K562 (cell line): Measurements from ENCODE around the gene TTC27. TPM values are rescaled to one million over a fixed set of nuclear protein-coding genes. Genes with fewer than 3 reads are reported as not detected.

Source experiments
- CBX2 ChIP-seq: fragments of 200-600 bp; sonication (generic); IDR thresholded peaks from one replicate; pipeline ENCODE4 v1.6.1; 2012; ENCODE audit warnings: mild to moderate bottlenecking, low read length, inconsistent platforms; ENCODE audit not compliant: insufficient read depth, poor library complexity, severe bottlenecking
- CCNT2 ChIP-seq: IDR thresholded peaks from 2 replicates; pipeline ENCODE4 v1.6.1; 2011; ENCODE audit warnings: borderline replicate concordance, low read depth, mild to moderate bottlenecking, moderate library complexity, mixed read lengths, low read length; ENCODE audit not compliant: insufficient read length; ENCODE audit errors: extremely low read depth
- CEBPG ChIP-seq, 3 experiments: fragments of 200-800 bp in 1 of 3; sonication (Bioruptor generic) in 1 of 3; sonication (generic) in 1 of 3; formaldehyde crosslinking in 1 of 3; IDR thresholded peaks in 2 of 3; conservative IDR thresholded peaks in 1 of 3; 2 replicates each; pipeline versions ENCODE4 v1.6.1 to v1.8.0; 2016 to 2022; ENCODE audit warnings: missing compliant biosample characterization in 2 of 3, missing genetic modification characterization in 2 of 3, mild to moderate bottlenecking in 1 of 3, missing genetic modification reagents in 1 of 3
- EGR1 ChIP-seq: fragments of 450-650 bp; conservative IDR thresholded peaks from 2 replicates; pipeline ENCODE4 v1.6.1; 2017; ENCODE audit warnings: mild to moderate bottlenecking
- ILF3 ChIP-seq: fragments of 450-650 bp; IDR thresholded peaks from 2 replicates; pipeline ENCODE4 v1.6.1; 2018; ENCODE audit warnings: antibody characterized with exemption, mild to moderate bottlenecking, moderate library complexity, borderline replicate concordance
- NCOR1 ChIP-seq: fragments of 450-650 bp; IDR thresholded peaks from 2 replicates; pipeline ENCODE4 v1.6.1; 2016; ENCODE audit warnings: mild to moderate bottlenecking, moderate library complexity
- NFE2L1 ChIP-seq: fragments of 450-650 bp; IDR thresholded peaks from 2 replicates; pipeline ENCODE4 v1.6.1; 2016; ENCODE audit warnings: missing genetic modification characterization, low read depth, mild to moderate bottlenecking, missing compliant biosample characterization, moderate library complexity, borderline replicate concordance
- PHB2 ChIP-seq: fragments of 450-650 bp; IDR thresholded peaks from 2 replicates; pipeline ENCODE4 v1.6.1; 2017; ENCODE audit warnings: low read depth
- POLR2A ChIP-seq: fragments of 450-650 bp; conservative IDR thresholded peaks from 2 replicates; pipeline ENCODE4 v1.6.1; 2016
- PRMT5 ChIP-seq: sonication (generic); formaldehyde crosslinking; IDR thresholded peaks from 2 replicates; pipeline ENCODE4 v1.5.0; 2020; ENCODE audit warnings: missing genetic modification reagents
- SOX6 ChIP-seq: fragments of 450-650 bp; IDR thresholded peaks from 2 replicates; pipeline ENCODE4 v1.6.1; 2014; ENCODE audit warnings: mild to moderate bottlenecking
- SREBF1 ChIP-seq: fragments of 150-350 bp; IDR thresholded peaks from 2 replicates; pipeline ENCODE4 v1.6.1; 2014; ENCODE audit warnings: antibody characterized with exemption, low read depth, low read length, borderline replicate concordance
- TEAD2 ChIP-seq: fragments of 450-650 bp; IDR thresholded peaks from 2 replicates; pipeline ENCODE4 v1.6.1; 2016; ENCODE audit warnings: missing genetic modification characterization, control low read depth, missing compliant biosample characterization
- ZKSCAN1 ChIP-seq: fragments of 150-350 bp; IDR thresholded peaks from 2 replicates; pipeline ENCODE4 v1.6.1; 2016; ENCODE audit warnings: low read depth, low read length
- ZNF197 ChIP-seq: fragments of 200-800 bp; sonication (Bioruptor generic); IDR thresholded peaks from 2 replicates; pipeline ENCODE4 v1.6.1; 2016; ENCODE audit warnings: low read depth, missing genetic modification characterization, missing compliant biosample characterization
- ZNF324 ChIP-seq: fragments of 250-450 bp; sonication (Bioruptor Pico); IDR thresholded peaks from 2 replicates; pipeline ENCODE4 v1.4.0; 2020; ENCODE audit warnings: mild to moderate bottlenecking
- ZSCAN32 ChIP-seq: fragments of 450-650 bp; formaldehyde crosslinking; IDR thresholded peaks from 2 replicates; pipeline ENCODE4 v1.4.0; 2020; ENCODE audit warnings: mild to moderate bottlenecking, moderate library complexity
- polyA plus RNA-seq, 8 experiments: library from polyadenylated mRNA; depleted of rRNA in 4 of 8; stranded (reverse) in 5 of 8; unstranded in 3 of 8; fragments of >200 nt; fragmentation: Nextera tagmentation in 2 of 8; fragmentation: Illumina TruSeq in 1 of 8; extraction: Ambion mirVana in 2 of 8; extraction: Trizol in 1 of 8; gene quantifications; 2 replicates each; pipeline versions ENCODE4 v1.2.1 to v1.2.3, GENCODE V29; 2011 to 2014; ENCODE audit warnings: inconsistent platforms in 1 of 8, missing spikeins in 1 of 8
- total RNA-seq, 7 experiments: library from RNA; depleted of rRNA in 6 of 7; stranded (reverse); fragments of >200 nt in 6 of 7; fragmentation: Illumina TruSeq in 2 of 7; extraction: Trizol in 2 of 7; gene quantifications; 2 replicates each; pipeline versions ENCODE4 v1.2.1 to v1.2.3, GENCODE V29; 2011 to 2021; ENCODE audit warnings: low replicate concordance in 1 of 7
- TF ChIP-seq, protein P1 (sequence below), 2 experiments: fragments of 150-350 bp in 1 of 2; IDR thresholded peaks; 2 replicates each; pipeline ENCODE4 v1.6.1; 2012 to 2016; ENCODE audit warnings: low read depth in 2 of 2, low read length in 2 of 2, mild to moderate bottlenecking in 1 of 2, moderate library complexity in 1 of 2
- TF ChIP-seq, protein P2 (sequence below): fragments of 250-450 bp; sonication (Bioruptor Pico); IDR thresholded peaks from 2 replicates; pipeline ENCODE4 v1.5.1; 2021; ENCODE audit warnings: mild to moderate bottlenecking
- TF ChIP-seq, protein P3 (sequence below): fragments of 250-450 bp; sonication (Bioruptor Pico); IDR thresholded peaks from 2 replicates; pipeline ENCODE4 v1.4.0; 2020; ENCODE audit warnings: borderline replicate concordance

TTC27 gene
- total and polyA plus RNA-seq, 9 of the 15 experiments (the other 6 are each of a cell fraction or from before 2014, with no cell fraction given): 44.3 to 93.4 (median 57.3) TPM

DNA sequence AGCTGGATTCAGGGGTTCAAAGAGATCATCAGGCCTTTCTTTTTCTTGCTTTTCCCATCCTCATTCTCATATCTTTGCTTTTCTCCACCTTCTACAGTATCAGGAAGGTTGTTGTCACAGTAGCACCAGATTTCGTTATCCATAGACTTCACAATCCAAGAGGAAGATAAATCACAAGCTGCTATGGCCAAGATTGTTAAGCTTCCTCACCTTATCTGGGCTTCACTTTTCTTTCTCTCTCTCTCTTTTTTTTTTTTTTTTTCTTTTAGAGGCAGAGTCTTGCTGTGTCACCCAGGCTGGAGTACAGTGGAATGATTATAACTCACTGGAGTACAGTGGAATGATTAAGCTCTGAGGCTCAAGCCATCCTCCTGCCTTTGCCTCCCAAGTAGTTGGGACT is 93.5 kb downstream of the TTC27 start (continued):
- TF ChIP-seq, protein P1, sequence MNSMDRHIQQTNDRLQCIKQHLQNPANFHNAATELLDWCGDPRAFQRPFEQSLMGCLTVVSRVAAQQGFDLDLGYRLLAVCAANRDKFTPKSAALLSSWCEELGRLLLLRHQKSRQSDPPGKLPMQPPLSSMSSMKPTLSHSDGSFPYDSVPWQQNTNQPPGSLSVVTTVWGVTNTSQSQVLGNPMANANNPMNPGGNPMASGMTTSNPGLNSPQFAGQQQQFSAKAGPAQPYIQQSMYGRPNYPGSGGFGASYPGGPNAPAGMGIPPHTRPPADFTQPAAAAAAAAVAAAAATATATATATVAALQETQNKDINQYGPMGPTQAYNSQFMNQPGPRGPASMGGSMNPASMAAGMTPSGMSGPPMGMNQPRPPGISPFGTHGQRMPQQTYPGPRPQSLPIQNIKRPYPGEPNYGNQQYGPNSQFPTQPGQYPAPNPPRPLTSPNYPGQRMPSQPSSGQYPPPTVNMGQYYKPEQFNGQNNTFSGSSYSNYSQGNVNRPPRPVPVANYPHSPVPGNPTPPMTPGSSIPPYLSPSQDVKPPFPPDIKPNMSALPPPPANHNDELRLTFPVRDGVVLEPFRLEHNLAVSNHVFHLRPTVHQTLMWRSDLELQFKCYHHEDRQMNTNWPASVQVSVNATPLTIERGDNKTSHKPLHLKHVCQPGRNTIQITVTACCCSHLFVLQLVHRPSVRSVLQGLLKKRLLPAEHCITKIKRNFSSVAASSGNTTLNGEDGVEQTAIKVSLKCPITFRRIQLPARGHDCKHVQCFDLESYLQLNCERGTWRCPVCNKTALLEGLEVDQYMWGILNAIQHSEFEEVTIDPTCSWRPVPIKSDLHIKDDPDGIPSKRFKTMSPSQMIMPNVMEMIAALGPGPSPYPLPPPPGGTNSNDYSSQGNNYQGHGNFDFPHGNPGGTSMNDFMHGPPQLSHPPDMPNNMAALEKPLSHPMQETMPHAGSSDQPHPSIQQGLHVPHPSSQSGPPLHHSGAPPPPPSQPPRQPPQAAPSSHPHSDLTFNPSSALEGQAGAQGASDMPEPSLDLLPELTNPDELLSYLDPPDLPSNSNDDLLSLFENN (IDR thresholded peaks at IDR 0.05; ENCODE audit: low read depth in 2 of 2, low read length in 2 of 2): peak in 1 of 2 experiments; percentile 76; a peak in 1 of 4 replicates
- no peak for TF ChIP-seq EGR1
- TF ChIP-seq, protein P2, sequence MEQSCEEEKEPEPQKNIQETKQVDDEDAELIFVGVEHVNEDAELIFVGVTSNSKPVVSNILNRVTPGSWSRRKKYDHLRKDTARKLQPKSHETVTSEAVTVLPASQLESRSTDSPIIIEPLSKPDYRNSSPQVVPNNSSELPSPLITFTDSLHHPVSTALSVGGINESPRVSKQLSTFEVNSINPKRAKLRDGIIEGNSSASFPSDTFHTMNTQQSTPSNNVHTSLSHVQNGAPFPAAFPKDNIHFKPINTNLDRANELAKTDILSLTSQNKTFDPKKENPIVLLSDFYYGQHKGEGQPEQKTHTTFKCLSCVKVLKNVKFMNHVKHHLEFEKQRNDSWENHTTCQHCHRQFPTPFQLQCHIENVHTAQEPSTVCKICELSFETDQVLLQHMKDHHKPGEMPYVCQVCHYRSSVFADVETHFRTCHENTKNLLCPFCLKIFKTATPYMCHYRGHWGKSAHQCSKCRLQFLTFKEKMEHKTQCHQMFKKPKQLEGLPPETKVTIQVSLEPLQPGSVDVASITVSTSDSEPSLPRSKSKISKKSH (CRISPR knock-in tag): no peak
- TF ChIP-seq SREBF1: no peak
- no peak for TF ChIP-seq CEBPG (CRISPR knock-in tag; IDR thresholded peaks at IDR 0.05)
- TF ChIP-seq CEBPG (tag; conservative IDR thresholded peaks at IDR 0.05 in 1 of 2, IDR thresholded peaks at IDR 0.05 in 1 of 2): no peak
- peak; percentile 95 for TF ChIP-seq NCOR1
- TF ChIP-seq ILF3: no peak
- no peak for TF ChIP-seq NFE2L1 (tag)
- no peak for TF ChIP-seq TEAD2 (tag)
- TF ChIP-seq PHB2: peak; percentile 92
- TF ChIP-seq SOX6: peak; percentile 93
- TF ChIP-seq, protein P3, sequence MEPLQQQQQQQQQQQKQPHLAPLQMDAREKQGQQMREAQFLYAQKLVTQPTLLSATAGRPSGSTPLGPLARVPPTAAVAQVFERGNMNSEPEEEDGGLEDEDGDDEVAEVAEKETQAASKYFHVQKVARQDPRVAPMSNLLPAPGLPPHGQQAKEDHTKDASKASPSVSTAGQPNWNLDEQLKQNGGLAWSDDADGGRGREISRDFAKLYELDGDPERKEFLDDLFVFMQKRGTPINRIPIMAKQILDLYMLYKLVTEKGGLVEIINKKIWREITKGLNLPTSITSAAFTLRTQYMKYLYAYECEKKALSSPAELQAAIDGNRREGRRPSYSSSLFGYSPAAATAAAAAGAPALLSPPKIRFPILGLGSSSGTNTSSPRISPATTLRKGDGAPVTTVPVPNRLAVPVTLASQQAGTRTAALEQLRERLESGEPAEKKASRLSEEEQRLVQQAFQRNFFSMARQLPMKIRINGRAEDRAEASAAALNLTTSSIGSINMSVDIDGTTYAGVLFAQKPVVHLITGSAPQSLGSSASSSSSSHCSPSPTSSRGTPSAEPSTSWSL: no peak
- TF ChIP-seq CCNT2: peak; percentile 79
- TF ChIP-seq PRMT5 (CRISPR knock-in tag): no peak
- TF ChIP-seq CBX2: no peak
- no peak for TF ChIP-seq ZNF324
- TF ChIP-seq POLR2A: no peak
- TF ChIP-seq ZNF197 (CRISPR knock-in tag): 0 out of 2 replicates have a peak, but pooled peaks have one; percentile 65
- no peak for TF ChIP-seq ZSCAN32 (CRISPR knock-in tag)
- TF ChIP-seq ZKSCAN1: no peak
